GM19043 (cell line): Measurements from ENCODE around the gene ALPP.

Source experiments
- ATAC-seq: cut with Tn5 transposase; IDR thresholded peaks from one replicate; pipeline ENCODE4 v1.9.1; 2021; ENCODE audit warnings: low read depth; ENCODE audit not compliant: unreplicated experiment

The ALPP gene

DNA sequence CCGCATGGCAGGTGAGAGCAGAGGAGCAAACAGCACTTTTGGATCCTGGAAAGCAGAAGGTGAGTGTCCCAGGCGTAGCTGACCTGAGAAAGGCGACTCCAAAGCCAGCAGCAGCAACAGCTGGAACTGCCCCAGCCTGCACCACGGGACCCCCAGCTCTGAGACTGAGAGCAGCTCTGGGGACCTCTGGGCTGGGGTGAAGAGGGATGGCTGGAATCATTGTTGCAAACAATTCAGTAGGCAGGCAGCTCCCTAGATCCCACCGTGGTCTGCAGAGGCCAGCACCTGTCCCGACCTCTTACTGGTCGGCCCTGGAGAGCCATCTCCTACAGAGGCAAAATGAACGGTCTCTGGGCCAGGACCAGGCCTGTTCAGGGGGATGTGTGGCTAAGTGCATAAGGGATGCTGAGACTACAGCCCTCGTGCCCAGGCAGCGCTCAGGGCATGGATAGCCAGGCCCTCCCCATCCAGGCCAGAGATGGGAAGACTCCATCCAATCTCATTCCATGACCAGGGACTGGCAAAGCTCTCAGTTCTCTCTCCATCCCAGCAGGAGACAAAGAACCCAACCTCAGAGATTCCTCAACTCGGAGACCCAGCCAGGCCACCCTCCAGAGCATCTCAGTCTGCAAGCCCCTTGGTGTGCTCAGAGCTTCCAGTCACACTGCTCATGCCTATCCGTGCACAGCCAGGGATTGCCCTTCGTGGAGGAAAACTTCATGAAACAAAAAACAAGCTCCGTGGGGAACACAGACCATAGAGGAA is 38.2 kb upstream of the ALPP start:
- no peak for ATAC-seq

DNA sequence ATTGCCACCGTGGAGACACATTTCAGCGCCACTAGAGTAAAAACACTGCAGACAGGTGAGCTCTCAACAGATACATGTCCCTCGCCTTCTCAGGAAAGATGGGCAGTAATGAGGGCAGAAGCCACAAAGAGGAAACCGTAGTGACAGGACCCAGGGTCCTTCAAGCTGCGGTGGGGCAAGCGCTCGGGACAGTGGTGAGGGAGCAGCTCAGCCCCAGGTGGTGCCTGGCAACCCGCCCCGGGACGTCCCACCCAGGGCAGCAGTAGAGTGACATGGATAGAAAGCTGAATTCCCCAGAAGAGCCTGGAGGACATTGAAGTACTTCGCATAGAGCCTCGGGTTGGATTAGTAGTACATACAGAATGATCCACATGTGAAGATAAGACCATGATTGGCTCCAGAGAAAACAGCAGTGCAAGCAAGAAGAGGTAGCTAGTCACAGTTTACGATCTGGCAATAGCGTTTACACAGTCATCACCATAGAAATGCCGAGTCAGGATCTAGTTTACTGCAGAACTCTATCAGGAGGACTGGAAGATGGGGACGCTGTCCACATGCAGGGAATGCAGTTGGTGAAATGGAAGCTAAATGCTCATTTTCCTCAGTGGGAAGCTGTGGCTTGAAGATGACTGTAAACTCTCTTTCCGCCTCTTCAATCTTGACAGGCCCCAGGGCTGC is 37.4 kb upstream of the ALPP start:
- no peak for ATAC-seq

DNA sequence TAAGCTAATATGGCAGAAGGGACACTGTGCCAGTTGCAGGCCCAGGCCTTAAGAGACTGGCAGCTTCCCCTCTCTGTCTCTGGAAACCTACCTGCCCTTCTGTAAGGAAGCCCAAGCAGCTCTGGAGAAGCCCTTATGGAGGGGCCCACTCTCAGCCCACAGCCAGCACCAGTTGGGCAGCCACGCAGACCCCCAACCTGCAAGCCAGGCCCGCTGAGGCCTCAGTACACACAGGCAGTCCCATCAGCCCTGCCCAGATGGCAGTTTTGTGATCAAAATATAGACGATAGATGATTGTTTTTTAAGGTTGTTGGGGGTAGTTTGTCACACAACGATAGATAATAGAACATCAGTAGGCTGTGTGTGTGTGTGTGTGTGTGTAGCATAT is 36.8 kb upstream of the ALPP start:
- no peak for ATAC-seq

DNA sequence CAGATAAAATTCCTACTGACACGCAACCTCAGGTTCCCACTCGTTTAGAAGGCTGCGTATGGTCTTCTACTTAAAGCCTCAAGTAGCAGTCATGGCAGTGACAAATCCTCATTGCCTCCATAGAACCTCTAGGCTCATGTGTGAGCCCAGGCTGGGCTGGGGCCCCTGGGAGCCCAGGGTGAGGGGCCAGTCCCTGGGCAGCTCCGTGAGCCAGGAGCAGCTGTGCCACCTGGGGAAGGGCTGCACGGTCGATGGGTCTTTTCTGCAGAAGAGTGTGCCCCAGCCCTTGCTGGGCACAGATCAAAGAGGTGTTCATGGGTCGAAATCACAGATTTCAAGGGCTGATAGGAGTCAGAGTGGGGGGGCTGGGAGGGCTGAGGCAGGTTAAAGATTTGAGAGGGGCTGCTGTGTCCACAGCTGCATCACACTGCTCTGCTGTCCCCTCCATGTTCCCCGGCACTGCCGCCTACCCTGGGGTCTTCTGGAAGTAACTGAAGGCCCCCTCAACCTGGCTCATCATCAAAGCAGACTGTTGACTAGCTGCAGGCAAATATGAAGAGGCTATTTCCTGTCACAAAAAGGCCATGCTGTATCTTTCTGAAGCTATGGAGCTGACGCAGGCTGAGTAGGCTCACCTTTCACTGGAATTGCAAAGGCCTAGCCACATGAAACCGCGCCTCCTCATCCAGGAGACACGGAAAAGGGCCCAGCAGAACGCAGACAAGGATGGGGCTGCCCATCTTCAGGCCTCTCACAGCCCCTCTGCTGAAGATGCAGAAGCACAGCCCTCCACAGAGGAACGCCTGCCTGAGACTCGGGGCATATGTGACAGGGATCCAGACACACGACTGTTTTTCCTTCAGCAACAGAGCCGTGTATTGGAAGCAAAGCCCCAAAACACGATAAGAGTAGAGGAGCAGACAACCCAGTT is 35.7 kb upstream of the ALPP start:
- no peak for ATAC-seq

DNA sequence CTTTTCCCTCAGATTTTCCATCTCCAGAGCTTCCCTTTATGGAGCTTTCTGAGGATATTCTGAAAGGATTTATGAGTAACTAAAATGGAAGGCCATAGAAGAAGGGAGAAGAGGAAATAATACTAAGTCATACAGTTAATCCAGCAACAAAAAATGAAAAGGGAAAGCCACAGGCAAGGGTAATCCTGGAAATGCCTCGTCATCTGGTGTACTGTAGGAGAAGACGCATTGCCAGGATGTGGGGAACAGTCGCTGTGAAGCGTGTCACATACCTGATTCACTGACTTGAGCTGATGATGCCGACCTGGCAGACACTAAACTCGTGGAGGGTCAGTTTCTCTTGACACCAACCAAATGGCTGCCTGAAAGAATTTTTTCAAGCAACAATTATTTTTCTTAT is 34.7 kb upstream of the ALPP start:
- no peak for ATAC-seq

DNA sequence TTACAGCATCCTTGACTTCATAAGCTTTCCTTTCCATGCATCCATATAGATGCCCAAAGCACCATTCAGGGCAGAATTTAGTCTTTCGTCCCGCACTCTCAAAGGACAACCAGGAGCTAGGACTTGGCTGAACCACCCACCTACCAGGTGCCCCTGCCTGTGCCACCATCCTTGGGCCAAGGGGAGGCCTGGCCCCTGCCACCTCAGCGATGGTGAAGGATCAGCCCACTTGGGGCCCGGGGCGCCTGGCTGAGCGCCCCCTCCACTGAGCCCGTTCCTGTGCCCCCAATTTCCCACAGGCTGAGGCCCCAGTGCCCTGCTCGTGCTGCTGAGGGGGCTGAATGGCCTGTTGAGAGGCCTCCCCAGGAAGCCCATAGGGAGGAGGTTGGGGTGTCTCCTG is 33.3 kb upstream of the ALPP start:
- ATAC-seq = no peak

DNA sequence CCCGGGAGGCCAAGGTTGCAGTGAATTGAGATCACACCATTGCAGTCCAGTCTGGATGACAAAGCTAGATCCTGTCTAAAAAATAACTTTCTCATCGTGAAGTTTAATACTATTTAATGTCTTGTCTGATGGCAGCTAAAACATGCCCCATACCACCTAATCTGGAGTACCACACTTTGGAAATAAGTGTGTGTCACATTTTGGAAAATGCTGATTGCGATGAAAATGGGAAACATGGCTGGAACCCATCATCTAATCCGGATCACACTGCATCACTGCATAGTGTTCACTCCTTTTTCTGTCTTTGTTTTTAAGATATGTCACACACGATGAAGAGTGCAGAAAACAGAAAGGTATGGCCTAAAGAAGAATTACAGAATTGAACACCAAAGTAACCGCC is 31.2 kb upstream of the ALPP start:
- no peak for ATAC-seq

DNA sequence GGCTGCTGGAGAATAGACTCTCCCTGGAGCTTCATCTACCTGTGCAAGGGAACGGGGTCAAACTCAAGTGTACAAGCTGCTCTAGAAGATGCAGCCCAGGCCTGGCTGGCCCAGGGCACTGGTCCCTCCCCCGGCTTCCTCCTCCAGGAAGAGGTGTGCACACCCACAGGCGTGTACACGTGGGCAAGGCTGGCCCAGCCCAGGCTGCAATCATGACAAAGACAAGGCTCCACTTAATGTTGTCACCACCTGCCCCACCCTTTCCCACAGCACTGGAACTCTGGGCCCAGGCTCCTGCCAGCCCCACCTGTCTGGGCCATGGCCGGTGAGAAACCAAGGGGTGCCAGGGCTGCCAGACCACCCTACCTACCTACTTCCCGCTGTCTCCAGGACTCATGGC is 29.6 kb upstream of the ALPP start:
- no peak for ATAC-seq

DNA sequence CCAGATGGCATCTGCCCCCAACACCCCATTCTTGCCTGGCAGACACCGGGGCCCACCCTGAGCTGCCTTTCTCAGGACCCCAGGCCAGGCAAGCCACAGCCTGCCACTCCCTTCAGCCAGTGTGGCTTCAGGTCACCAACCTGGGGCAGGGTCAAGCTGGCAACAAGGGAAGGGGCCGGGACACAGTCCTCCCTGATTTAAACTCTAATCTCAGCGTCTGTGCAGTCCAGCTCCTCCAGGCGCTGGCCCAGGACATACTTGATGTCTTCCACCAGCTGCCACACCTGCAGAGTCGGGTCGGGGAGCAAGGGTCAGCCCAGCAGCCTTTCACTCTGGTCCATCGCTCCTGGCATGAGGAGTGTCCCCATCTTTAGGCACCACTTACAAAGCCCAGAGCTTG is 29.0 kb upstream of the ALPP start:
- no peak for ATAC-seq

DNA sequence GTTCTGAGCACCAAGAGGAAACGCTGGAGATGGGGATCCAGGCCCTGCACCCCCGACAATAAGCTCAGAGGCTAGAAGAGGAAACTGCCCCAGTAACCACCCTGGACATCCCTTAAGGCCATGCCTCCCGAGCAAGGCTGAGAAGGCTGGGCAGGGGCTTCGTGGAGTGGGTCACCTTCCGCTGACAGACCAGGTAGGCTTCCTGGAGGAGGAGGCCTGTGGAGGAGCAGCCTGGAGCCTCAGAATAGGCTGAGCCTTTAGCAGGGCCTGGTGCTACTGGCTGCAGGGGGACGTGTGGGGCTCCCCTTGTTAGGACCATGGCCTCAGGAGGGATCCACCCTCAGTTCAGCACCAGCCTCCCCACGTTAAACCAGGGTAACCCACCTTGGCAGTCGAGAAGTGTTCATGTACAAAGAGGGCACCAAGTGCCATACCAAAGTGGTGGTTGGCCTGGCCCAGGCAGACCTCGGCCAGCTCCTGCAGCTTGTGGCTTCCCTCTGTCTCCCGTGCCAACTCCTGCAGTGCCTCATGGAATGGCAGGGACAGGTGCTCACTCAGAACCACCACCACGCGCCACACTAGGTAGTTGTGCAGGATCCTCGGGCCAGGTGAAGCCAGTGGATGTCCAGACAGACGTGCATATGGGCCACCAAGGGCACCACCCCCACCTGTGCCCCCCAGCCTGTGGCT is 28.5 kb upstream of the ALPP start:
- ATAC-seq = no peak

DNA sequence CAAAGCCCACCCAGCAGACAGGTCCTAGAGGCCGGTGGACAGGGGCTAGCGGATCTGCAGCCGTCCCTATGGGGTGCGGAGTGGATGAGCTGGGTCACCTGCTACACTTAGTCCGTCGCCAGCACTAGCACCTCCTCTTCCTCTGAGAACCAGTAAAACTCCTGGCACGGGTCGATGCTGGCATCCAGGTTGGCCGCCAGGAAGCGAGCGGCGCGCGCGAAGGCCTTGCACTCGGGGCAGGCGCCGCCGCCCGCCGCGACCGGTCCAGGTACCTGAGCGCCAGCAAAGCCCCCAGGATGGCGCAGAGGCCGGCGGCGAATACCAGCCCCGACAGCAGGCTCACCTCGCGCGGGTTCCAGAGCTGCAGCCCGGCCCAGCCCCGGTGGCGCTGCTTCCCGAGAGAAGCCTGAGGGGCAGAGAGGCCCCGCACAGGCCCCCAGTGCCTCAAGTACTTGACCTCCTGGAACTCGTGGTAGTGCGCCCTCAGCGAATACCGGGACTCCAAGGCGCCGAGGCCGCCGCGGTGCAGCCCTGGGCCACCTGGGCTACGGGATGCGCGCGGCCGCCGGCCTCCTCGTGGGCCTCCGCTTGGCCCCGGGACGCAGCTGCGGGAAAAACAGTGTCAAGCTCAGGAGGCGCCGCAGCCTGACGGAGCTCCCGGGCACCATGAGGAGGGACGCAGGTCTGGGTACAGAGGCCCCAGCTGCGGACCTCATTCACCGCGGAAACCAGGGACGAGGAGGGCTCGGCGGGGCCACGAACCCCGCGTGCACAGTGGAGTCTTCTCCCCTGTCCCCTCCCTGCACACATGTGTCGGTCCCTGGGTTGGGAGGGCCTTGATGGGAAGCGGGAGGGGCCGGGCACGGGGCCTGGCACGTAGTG is 27.5 kb upstream of the ALPP start:
- ATAC-seq = no peak

DNA sequence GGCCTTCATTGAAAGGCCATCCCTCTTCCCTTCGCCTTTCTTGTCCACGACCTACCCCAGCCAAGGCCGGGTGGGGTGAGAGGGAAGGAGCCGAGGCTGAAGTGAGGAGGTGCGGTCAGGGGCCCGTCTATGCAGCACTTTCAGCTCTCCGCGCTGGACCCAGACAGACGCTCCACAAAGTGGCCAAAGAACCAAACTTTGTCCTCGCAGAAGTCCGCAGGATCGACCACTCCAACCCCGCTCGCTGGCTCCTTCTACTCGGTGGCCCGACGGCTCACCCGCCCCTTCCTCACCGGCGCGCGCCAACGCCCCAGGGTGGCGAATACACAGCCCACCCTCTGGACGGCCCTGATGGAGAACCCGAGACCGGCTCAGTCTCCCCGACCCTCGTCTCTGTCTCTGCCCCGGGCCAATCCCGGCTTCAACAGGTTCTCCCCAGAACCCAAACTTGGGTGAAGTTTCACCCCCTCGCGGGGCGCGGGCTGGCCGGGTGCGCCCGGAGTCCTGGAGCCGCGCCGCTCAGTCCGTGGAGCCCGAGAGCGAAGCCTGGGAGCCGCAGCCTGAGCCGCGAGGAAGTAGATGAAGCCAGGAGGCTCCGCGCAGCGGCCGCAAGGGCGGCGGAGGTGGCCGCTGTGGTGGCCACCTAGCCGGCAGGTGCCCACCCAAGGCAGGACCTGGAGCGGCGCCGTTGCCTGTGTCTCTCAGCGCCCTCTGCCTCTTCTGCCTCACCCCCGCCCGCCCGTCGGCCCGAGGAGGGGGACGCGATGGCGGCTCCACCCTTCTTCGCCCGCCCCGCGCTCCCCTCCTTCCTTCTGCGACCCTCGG is 26.7 kb upstream of the ALPP start:
- ATAC-seq = no peak

DNA sequence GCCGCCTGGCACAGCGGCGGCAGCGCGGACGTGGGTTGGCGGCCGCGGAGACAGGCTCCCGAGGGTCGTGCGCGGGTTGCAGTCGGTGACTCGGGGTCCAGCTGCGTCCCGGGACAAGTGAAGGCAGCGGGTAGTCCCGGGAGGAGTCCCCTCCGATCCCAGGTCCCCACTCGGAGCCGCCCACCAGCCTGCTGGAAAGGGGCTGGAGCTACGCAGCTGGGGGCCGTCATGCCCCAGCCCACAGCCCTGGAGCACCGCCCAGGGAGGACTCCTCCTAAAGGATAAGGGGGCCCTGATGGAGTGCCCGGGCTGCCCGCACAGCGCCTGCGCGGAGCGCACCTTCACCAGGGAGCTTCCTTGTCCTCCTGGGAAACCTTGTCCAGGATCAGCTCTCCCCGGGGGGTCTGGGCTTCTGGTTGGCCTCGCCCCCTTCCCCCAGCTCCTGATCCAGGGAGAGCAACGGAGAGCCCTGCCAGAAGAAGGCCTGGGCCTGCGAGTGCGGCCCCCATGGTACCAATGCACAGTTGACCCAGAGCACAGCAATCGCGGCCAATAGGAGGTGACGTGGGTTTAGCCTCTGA is 25.9 kb upstream of the ALPP start:
- ATAC-seq = no peak

DNA sequence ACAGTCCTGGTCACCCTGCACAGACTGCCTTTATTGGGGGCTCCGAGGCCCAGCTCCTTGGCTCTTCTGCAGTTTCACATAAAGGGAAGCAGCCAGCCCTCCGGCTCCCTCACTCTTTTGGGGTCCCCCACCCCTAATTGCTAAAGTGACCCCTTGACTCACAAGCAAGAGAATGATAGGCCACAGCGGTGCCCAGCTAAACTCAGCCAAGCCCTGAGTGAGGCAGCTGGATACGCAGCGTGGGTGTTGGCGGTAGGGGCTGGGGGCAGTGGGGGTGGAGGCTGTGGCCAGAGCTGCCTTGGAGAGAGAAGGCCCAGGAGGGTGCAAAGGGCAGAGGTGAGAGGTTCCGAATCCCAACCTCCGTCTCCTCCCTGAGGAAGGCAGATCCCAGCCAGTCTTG is 25.5 kb upstream of the ALPP start:
- no peak for ATAC-seq

DNA sequence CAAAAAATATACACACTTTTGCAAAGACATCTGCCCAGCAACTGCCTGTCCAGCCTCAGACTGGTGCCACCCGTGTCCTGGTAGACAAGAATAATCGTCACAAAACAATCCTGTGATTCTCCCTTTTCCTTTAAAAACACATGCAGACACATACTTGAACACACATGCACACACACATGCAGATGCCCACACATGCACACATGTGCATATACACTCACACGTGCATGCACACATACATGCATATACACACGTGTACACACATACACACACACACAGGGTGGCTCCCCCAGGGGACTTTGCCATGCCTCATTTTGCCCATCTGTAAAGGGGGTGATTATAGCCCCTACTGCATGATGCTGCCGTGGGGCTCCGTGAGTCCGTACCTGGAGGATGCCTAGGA is 24.9 kb upstream of the ALPP start:
- no peak for ATAC-seq

DNA sequence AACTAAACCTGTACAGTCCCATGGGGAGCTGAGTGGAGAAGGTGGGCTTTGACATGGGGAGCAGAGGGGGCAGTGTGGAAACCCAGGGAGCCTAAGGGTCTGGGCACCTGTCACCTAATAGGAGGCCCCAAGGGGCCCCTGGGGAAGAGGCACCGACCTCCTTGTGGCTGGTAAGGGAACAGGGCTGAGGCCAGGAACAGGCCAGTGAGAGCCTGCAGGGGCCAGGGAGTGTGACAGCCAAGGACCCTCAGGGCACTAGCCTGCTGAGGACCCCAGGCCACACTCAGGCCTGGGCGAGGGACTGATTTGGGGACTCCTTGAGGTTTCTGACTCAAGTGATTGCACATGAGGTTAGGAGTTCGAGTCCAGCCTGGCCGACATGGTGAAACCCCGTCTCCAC is 24.5 kb upstream of the ALPP start:
- no peak for ATAC-seq

DNA sequence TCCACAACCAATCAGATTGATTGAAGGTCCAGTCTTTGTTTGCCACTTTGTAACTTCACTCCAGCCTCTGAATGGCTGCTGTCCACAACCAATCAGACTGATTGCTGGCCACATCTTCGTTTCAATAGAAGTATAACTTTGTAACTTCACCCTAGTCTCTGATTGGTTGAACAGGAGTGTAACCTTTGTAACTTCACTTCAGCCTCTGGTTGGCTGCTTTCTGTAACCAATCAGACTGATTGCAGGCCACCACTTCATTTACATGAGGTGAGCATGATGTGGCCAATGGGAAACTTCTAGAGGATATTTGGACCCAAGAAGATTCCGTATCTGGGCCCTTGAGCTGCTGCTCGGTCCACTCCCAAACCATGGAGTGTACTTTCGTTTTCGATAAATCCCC is 16.9 kb upstream of the ALPP start:
- ATAC-seq = no peak

DNA sequence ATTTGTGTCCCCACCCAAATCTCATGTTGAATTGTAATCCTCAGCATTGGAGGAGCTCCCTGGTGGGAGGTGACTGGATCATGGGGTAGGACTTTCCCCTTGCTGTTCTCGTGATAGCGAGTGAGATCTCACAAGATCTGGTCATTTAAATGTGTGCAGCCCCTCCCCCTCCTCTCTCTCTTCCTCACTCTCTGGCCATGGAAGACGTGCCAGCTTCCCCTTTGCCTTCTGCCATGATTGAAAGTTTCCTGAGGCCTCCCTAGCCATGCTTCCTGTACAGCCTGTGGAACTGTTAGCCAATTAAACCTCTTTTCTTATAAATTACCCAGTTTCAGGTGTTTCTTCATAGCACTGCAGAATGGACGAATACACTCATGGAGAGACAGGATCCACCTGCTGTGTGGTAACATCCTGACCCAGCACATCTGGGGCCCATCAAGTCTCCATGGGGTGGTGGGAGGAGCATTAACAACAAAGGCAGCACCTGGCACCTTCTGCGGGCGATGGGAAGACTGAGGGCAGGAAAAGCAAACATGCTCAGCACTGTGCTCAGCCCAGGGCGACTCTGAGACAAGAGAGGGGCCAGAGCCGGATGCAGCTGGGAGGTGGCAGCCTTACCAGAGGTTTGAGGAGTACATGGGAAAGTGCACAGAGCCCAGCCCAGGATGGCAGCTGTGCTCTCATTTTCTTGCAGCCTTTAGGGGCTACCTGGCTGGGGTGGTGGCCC is 16.2 kb upstream of the ALPP start:
- ATAC-seq = no peak
